ENCODE measurements around the gene CCDC127.

GRCh38 chr5:234450-234849 lies 16.5 kb upstream of the CCDC127 start:
- TF ChIP-seq YY1 (IDR thresholded peaks at IDR 0.05; ENCODE audit: insufficient read depth, insufficient read length) (no peak), ZNF274 (IDR thresholded peaks at IDR 0.05; ENCODE audit: low read depth, low read length) (no peak)
